Prostate gland (tissue), 2 donors: ENCODE results near the gene NDUFV2.

Experiments
- POLR2AphosphoS5 ChIP-seq: sonication (generic); formaldehyde crosslinking; IDR thresholded peaks from one replicate; pipeline ENCODE4 v1.6.1; 2017; ENCODE audit warnings: antibody characterized with exemption
- TF ChIP-seq, protein P1 (sequence below), 4 experiments: fragments of 200-600 bp in 2 of 4; fragments of 450-650 bp in 2 of 4; sonication (generic) in 2 of 4; IDR thresholded peaks; 1 replicate in 3 of 4; 2 replicates in 1 of 4; pipeline ENCODE4 v1.5.1; 2016 to 2019; ENCODE audit warnings: antibody characterized with exemption in 4 of 4, mild to moderate bottlenecking in 2 of 4, moderate library complexity in 2 of 4

DNA sequence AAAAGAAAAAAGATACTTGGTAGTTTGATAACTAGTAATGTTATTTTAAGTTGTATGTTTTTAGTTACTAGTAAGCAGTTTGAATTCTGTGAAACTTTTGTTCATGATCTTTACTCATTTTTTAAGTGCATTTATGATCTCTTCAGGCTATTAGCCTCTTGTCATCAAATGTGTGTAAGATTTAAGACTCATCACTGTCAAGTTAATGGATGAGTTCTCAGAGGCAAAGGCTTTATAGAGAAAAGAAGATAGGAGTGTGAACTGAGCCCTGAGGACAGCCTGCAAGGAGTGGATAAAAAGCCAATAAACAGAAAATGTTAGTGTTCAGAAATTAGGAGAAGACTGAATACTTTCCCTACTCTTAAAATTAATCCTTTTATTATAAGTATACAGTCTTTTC, 13.5 kb downstream of the NDUFV2 start:
- TF ChIP-seq POLR2AphosphoS5 = no peak
- TF ChIP-seq, protein P1, sequence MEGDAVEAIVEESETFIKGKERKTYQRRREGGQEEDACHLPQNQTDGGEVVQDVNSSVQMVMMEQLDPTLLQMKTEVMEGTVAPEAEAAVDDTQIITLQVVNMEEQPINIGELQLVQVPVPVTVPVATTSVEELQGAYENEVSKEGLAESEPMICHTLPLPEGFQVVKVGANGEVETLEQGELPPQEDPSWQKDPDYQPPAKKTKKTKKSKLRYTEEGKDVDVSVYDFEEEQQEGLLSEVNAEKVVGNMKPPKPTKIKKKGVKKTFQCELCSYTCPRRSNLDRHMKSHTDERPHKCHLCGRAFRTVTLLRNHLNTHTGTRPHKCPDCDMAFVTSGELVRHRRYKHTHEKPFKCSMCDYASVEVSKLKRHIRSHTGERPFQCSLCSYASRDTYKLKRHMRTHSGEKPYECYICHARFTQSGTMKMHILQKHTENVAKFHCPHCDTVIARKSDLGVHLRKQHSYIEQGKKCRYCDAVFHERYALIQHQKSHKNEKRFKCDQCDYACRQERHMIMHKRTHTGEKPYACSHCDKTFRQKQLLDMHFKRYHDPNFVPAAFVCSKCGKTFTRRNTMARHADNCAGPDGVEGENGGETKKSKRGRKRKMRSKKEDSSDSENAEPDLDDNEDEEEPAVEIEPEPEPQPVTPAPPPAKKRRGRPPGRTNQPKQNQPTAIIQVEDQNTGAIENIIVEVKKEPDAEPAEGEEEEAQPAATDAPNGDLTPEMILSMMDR (IDR thresholded peaks at IDR 0.05) = no peak
